ENCODE data around the gene MVB12B. TPM values are rescaled to one million over a fixed set of nuclear protein-coding genes. Genes with fewer than 3 reads are reported as not detected.

The MVB12B gene
- total and polyA plus RNA-seq, 2 of the 13 experiments (the other 11 are each of a cell fraction or from before 2014, with no cell fraction given), result 12.1 to 30.1 TPM

- FAIRE-seq (no peak), ATAC-seq (no peak), DNase-seq (ENCODE audit: low spot score) (no peak)
- no peaks in the 10 kb centered on the region for H3K9me3 ChIP-seq (ENCODE audit: low read length)
- H3K4me1 ChIP-seq (ENCODE audit: insufficient read depth, low read length), result peaks cover 91% of the 10 kb centered on the region
- intact Hi-C loops (cut with micrococcal nuclease; ENCODE audit: unreplicated experiment), result no loop called here
- peaks cover 57% of the 10 kb centered on the region for H3K79me2 ChIP-seq (ENCODE audit: insufficient read depth, low read length)
- H3K9ac ChIP-seq (ENCODE audit: insufficient read depth, low read depth, low read length), result no peak overlapping the region
- BruUV-seq (replicated peaks), result no TSS peak
- no peaks in the 10 kb centered on the region; a peak in 1 of 5 replicates for H3K27me3 ChIP-seq (ENCODE audit: control insufficient read depth in 1 of 2, insufficient read depth in 2 of 2, low read length in 2 of 2)
- no peaks in the 10 kb centered on the region for H3K36me3 ChIP-seq (replicated peaks in 1 of 2; ENCODE audit: control insufficient read depth in 1 of 2, insufficient read depth in 2 of 2, low read length in 2 of 2)
- H3K4me3 ChIP-seq (replicated peaks in 1 of 3; ENCODE audit: insufficient read depth in 1 of 3, low read depth in 2 of 3, low read length in 3 of 3), result no peak overlapping the region
- H3K4me2 ChIP-seq (ENCODE audit: low read depth, low read length), result 0 out of 2 replicates have a peak overlapping the region, but pooled peaks have one; percentile 4
- ChIA-PET POLR2A (no interaction called here), CTCF (ENCODE audit: low intra/inter-chr PET ratio, low total read pairs) (no interaction called here)
- no peak overlapping the region for H2AFZ ChIP-seq (ENCODE audit: low read length)
- no peaks in the 10 kb centered on the region for H4K20me1 ChIP-seq (ENCODE audit: insufficient read depth, low read length)
- WGBS (ENCODE audit: low lambda C conversion rate), result 92% methylated on average over 6 of the region's 8 CpGs
- no peak overlapping the region for H3K27ac ChIP-seq (ENCODE audit: extremely low read length, insufficient read depth, low read length)
- in situ Hi-C loops (cut with HindIII; ENCODE audit: extremely low pct_ligation_motif_present, low pct_unique_long_range_greater_than_20kb), result no loop called here
- TF ChIP-seq ZNF589 (CRISPR knock-in tag; conservative IDR thresholded peaks at IDR 0.05) (no peak), TP53 (CRISPR knock-in tag; conservative IDR thresholded peaks at IDR 0.05) (no peak), ZNF776 (CRISPR knock-in tag; IDR thresholded peaks at IDR 0.05) (no peak), SNRNP70 (IDR thresholded peaks at IDR 0.05; ENCODE audit: low read depth, low read length) (no peak), ZBTB44 (CRISPR knock-in tag; IDR thresholded peaks at IDR 0.05) (no peak), HNRNPH1 (optimal IDR thresholded peaks at IDR 0.05; ENCODE audit: low read depth, low read length) (no peak), ZSCAN31 (CRISPR knock-in tag; IDR thresholded peaks at IDR 0.05; ENCODE audit: low read depth) (no peak), IRF2 (CRISPR knock-in tag; IDR thresholded peaks at IDR 0.05) (no peak), HMG20B (CRISPR knock-in tag; conservative IDR thresholded peaks at IDR 0.05) (no peak), RCOR2 (CRISPR knock-in tag; IDR thresholded peaks at IDR 0.05) (no peak), HNF1A (IDR thresholded peaks at IDR 0.05; ENCODE audit: low read depth) (no peak), HNF1A (CRISPR knock-in tag; IDR thresholded peaks at IDR 0.05; ENCODE audit: borderline replicate concordance) (no peak), FOXP1 (IDR thresholded peaks at IDR 0.05) (no peak), FOXP1 (CRISPR knock-in tag; IDR thresholded peaks at IDR 0.05) (no peak), ARNT2 (CRISPR knock-in tag; IDR thresholded peaks at IDR 0.05; ENCODE audit: low read depth) (no peak), SIN3B (IDR thresholded peaks at IDR 0.05; ENCODE audit: low read length) (no peak), KLF16 (CRISPR knock-in tag; IDR thresholded peaks at IDR 0.05) (no peak)
Observed at GRCh38 chr9:126331964-126332748, 5.5 kb downstream of the MVB12B start.
